Caco-2 (cell line): Measurements from ENCODE around the gene WNK1. TPM values are rescaled to one million over a fixed set of nuclear protein-coding genes. Genes with fewer than 3 reads are reported as not detected.

Source experiments
- BruUV-seq: library from RNA; stranded (reverse); fragments of 400-500 nt; replicated peaks from 2 replicates; lab custom pipeline; 2021; lab: Mats Ljungman, UMichigan
- CTCF ChIA-PET: fragments of 300-600 bp; sonication (Branson Sonifier 250); formaldehyde crosslinking; loops from one replicate; lab custom pipeline; 2022; ENCODE audit warnings: antibody characterized with exemption; lab: Charles Lee
- POLR2A ChIA-PET: fragments of 300-600 bp; sonication (Branson Sonifier 250); formaldehyde crosslinking; loops from one replicate; lab custom pipeline; 2022; ENCODE audit warnings: antibody characterized with exemption; lab: Charles Lee
- DNase-seq, 2 experiments: peaks; one replicate each; pipeline versions ENCODE4 v3.0.0 to v3.0.0-alpha.2; 2020 to 2022
- H3K27me3 ChIP-seq: replicated peaks from 2 replicates; pipeline ENCODE4 v1.6.0; 2011; ENCODE audit warnings: low read length; ENCODE audit not compliant: control insufficient read depth, insufficient read depth
- H3K36me3 ChIP-seq: 2 replicates; pipeline ENCODE4 v1.5.1; 2011; ENCODE audit warnings: low read length; ENCODE audit not compliant: control insufficient read depth, insufficient read depth
- H3K4me1 ChIP-seq: fragments of 250-450 bp; sonication (Bioruptor Pico); 2 replicates; pipeline ENCODE4 v1.5.1; 2020; ENCODE audit warnings: mild to moderate bottlenecking
- H3K4me3 ChIP-seq: 2 replicates; pipeline ENCODE4 v1.5.1; 2011; ENCODE audit warnings: low read depth, mild to moderate bottlenecking, control low read depth, low read length
- H3K9me3 ChIP-seq: fragments of 250-450 bp; sonication (Bioruptor Pico); 2 replicates; pipeline ENCODE4 v1.5.1; 2020; ENCODE audit warnings: mild to moderate bottlenecking, moderate library complexity
- H3K27ac Mint-ChIP-seq: one replicate; pipeline ENCODE4 v1.8.0; 2022; ENCODE audit warnings: mixed read lengths; ENCODE audit not compliant: unreplicated experiment
- H3K27me3 Mint-ChIP-seq: one replicate; pipeline ENCODE4 v1.8.0; 2022; ENCODE audit warnings: mixed read lengths; ENCODE audit not compliant: insufficient read depth, unreplicated experiment
- H3K36me3 Mint-ChIP-seq: one replicate; pipeline ENCODE4 v1.8.0; 2022; ENCODE audit warnings: mild to moderate bottlenecking, mixed read lengths; ENCODE audit not compliant: insufficient read depth, unreplicated experiment
- H3K4me1 Mint-ChIP-seq: one replicate; pipeline ENCODE4 v1.8.0; 2022; ENCODE audit warnings: low read depth, mixed read lengths; ENCODE audit not compliant: unreplicated experiment
- H3K4me3 Mint-ChIP-seq: one replicate; pipeline ENCODE4 v1.8.0; 2022; ENCODE audit warnings: mild to moderate bottlenecking, moderate library complexity, mixed read lengths; ENCODE audit not compliant: unreplicated experiment
- H3K9me3 Mint-ChIP-seq: one replicate; pipeline ENCODE4 v1.8.0; 2022; ENCODE audit warnings: mixed read lengths; ENCODE audit not compliant: unreplicated experiment
- intact Hi-C: fragments of 100-400 bp; cut with micrococcal nuclease; formaldehyde crosslinking; loops from one replicate; pipeline ENCODE4 v1.10.0; 2022; ENCODE audit not compliant: unreplicated experiment
- total RNA-seq: library from RNA; stranded (reverse); gene quantifications from 2 replicates; pipeline ENCODE4 v1.2.3, GENCODE V29; 2022
- TF ChIP-seq, protein P1 (sequence below), 2 experiments: fragments of 200-600 bp in 1 of 2; IDR thresholded peaks; 1 replicate in 1 of 2; 2 replicates in 1 of 2; pipeline versions ENCODE4 v1.5.1 to v1.8.0; 2011 to 2022; ENCODE audit warnings: antibody characterized with exemption in 1 of 2, control low read depth in 1 of 2, inconsistent platforms in 1 of 2, low read depth in 1 of 2, low read length in 1 of 2, mild to moderate bottlenecking in 1 of 2, moderate library complexity in 1 of 2; ENCODE audit not compliant: insufficient read depth in 1 of 2, severe bottlenecking in 1 of 2, unreplicated experiment in 1 of 2

WNK1 gene
- total RNA-seq, 1 experiment from 2014 or later, result 224 TPM

DNA sequence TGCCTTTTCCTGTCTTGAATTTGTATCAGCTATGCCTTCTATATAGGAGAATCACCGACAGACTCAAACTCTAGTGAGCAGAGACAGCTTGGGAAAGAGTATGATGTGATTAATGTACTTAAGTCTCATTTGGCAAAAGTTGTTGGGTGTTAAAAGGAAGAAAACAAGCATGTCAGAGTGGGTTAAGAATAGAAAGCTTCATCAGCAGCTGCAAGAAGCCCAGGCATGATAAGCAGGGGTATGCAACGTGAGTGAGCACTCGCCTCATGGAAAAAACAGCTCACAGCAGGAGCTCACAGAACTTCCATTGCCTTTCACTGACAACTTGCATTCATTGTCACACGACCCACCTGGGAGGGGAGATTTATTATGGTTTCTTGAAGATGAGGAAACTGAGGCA lies 35.9 kb upstream of the WNK1 start:
- no peak for DNase-seq

DNA sequence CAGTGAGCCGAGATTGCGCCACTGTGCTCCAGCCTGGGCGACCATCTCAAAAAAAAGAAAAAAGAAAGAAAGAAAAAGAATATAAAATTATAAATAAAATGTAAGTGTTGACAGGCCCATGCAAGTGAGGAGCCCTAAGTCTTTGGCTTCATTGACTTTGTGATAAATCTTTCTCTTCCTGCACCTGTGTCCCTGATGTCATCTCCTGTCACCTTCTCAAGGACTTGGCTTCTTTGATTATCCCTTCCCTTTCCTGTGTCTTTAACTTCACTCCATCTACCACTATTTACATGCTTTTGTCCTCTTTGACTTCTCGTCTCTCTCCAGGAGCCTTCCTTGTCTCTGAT lies 33.6 kb upstream of the WNK1 start:
- Histone ChIP-seq H3K36me3 (no peaks in the 10 kb centered on the region), H3K27me3 (no peaks in the 10 kb centered on the region), H3K4me1 (no peaks in the 10 kb centered on the region), H3K9me3 (no peaks in the 10 kb centered on the region), H3K4me3 (no peak overlapping the region)
- intact Hi-C loops, result no loop called here
- no peaks in the 10 kb centered on the region for H3K4me1 Mint-ChIP-seq
- BruUV-seq, result no TSS peak
- CTCF ChIA-PET, result no interaction called here
- TF ChIP-seq, protein P1, sequence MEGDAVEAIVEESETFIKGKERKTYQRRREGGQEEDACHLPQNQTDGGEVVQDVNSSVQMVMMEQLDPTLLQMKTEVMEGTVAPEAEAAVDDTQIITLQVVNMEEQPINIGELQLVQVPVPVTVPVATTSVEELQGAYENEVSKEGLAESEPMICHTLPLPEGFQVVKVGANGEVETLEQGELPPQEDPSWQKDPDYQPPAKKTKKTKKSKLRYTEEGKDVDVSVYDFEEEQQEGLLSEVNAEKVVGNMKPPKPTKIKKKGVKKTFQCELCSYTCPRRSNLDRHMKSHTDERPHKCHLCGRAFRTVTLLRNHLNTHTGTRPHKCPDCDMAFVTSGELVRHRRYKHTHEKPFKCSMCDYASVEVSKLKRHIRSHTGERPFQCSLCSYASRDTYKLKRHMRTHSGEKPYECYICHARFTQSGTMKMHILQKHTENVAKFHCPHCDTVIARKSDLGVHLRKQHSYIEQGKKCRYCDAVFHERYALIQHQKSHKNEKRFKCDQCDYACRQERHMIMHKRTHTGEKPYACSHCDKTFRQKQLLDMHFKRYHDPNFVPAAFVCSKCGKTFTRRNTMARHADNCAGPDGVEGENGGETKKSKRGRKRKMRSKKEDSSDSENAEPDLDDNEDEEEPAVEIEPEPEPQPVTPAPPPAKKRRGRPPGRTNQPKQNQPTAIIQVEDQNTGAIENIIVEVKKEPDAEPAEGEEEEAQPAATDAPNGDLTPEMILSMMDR (IDR thresholded peaks at IDR 0.05; ENCODE audit: insufficient read depth in 1 of 2, low read depth in 1 of 2, low read length in 1 of 2, severe bottlenecking in 1 of 2, unreplicated experiment in 1 of 2), result no peak
- no peaks in the 10 kb centered on the region for H3K36me3 Mint-ChIP-seq
- H3K9me3 Mint-ChIP-seq, result no peaks in the 10 kb centered on the region
- POLR2A ChIA-PET, result no interaction called here
- H3K4me3 Mint-ChIP-seq, result no peak overlapping the region
- DNase-seq, result no peak
- H3K27me3 Mint-ChIP-seq, result no peaks in the 10 kb centered on the region
- H3K27ac Mint-ChIP-seq, result no peak overlapping the region

More for the DNA sequence above, 35.9 kb upstream of the WNK1 start:
- Mint-ChIP-seq H3K27me3 (no peaks in the 10 kb centered on the region), H3K27ac (no peak overlapping the region), H3K4me3 (no peak overlapping the region), H3K4me1 (peaks cover 9% of the 10 kb centered on the region), H3K9me3 (no peaks in the 10 kb centered on the region), H3K36me3 (no peaks in the 10 kb centered on the region)
- ChIA-PET CTCF (interaction anchor here (0.6 kb wide), 1 partner anchor 39 kb away, joined by 4 read pairs; no protein-coding TSS in a partner anchor), POLR2A (no interaction called here)
- BruUV-seq, result no TSS peak
- intact Hi-C loops, result no loop called here
- H3K4me1 ChIP-seq, result peaks cover 5% of the 10 kb centered on the region; the same call in 1 of the 2 replicates
- H3K4me3 ChIP-seq, result no peak overlapping the region
- H3K36me3 ChIP-seq, result no peaks in the 10 kb centered on the region
- no peaks in the 10 kb centered on the region for H3K27me3 ChIP-seq
- TF ChIP-seq, protein P1 (IDR thresholded peaks at IDR 0.05; ENCODE audit: insufficient read depth in 1 of 2, low read depth in 1 of 2, low read length in 1 of 2, severe bottlenecking in 1 of 2, unreplicated experiment in 1 of 2), result no peak
- no peaks in the 10 kb centered on the region for H3K9me3 ChIP-seq

DNA sequence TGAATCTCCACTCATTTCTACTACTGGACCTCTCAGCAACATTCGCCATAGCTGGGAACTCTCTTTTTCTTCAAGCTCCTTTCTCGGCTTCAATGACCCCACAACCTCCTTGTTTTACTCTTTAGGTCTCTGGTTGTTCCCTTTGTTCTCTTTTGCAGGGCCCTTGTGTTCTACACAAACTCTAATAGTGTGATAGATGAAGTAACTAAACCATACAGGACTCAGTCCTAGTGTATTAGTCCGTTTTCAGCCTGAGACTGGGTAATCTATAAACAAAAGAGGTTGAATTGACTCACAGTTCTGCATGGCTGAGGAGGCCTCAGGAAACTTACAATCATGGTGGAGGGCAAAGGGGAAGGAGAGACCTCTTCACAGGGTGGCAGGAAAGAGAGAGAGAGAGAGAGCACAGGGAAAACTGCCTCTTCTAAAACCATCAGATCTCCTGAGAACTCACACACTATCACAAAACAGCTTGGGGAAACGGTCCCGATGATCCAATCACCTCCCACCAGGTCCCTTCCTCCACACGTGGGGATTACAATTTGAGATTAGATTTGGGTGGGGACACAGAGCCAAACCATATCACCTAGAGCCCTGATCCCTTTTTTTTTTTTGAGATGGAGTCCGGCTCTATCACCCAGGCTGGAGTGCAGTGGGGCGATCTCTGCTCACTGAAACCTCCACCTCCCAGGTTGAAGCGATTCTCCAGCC lies 32.0 kb upstream of the WNK1 start:
- no peaks in the 10 kb centered on the region for H3K36me3 Mint-ChIP-seq
- ChIA-PET CTCF (no interaction called here), POLR2A (interaction anchor here (0.6 kb wide), 1 partner anchor 11 kb away, joined by 3 read pairs; no protein-coding TSS in a partner anchor)
- no TSS peak for BruUV-seq
- H3K27me3 Mint-ChIP-seq, result no peaks in the 10 kb centered on the region
- Histone ChIP-seq H3K4me3 (no peak overlapping the region), H3K4me1 (no peaks in the 10 kb centered on the region), H3K36me3 (no peaks in the 10 kb centered on the region), H3K27me3 (no peaks in the 10 kb centered on the region), H3K9me3 (no peaks in the 10 kb centered on the region)
- intact Hi-C loops, result loop anchor here (5.0 kb wide), 1 partner anchor 762 kb away; no protein-coding TSS in a partner anchor
- no peak overlapping the region for H3K4me3 Mint-ChIP-seq
- H3K4me1 Mint-ChIP-seq, result no peaks in the 10 kb centered on the region
- no peaks in the 10 kb centered on the region for H3K9me3 Mint-ChIP-seq
- H3K27ac Mint-ChIP-seq, result no peak overlapping the region
- no peak for DNase-seq
- TF ChIP-seq, protein P1 (IDR thresholded peaks at IDR 0.05; ENCODE audit: insufficient read depth in 1 of 2, low read depth in 1 of 2, low read length in 1 of 2, severe bottlenecking in 1 of 2, unreplicated experiment in 1 of 2), result no peak
